Kidney (tissue), 14 donors: ENCODE results near the gene C1orf116. TPM values are rescaled to one million over a fixed set of nuclear protein-coding genes. Genes with fewer than 3 reads are reported as not detected.

Experiments used
- DNase-seq, 5 donors: peaks; one replicate each; pipeline ENCODE4 v3.0.0-alpha.2; 2013 to 2020
- FAIRE-seq: peaks from 2 replicates; lab custom pipeline; 2012; peaks lifted over from hg19 to GRCh38; lab: Jason Lieb, UNC
- H3K27ac ChIP-seq, 2 donors: one replicate each; pipeline ENCODE4 v1.7.0; 2013; ENCODE audit warnings: low read depth in 2 of 2, low read length in 2 of 2, inconsistent platforms in 1 of 2
- H3K27me3 ChIP-seq: one replicate; pipeline ENCODE4 v1.7.1; 2013; ENCODE audit warnings: low read length, inconsistent platforms; ENCODE audit not compliant: control insufficient read depth, insufficient read depth
- H3K36me3 ChIP-seq, 3 donors: one replicate each; pipeline versions ENCODE4 v1.7.0 to v1.7.1; 2013; ENCODE audit warnings: low read length in 3 of 3, control low read depth in 1 of 3, inconsistent platforms in 1 of 3; ENCODE audit not compliant: insufficient read depth in 3 of 3, control insufficient read depth in 2 of 3
- H3K4me1 ChIP-seq, 3 donors: one replicate each; pipeline versions ENCODE4 v1.7.0 to v1.7.1; 2013; ENCODE audit warnings: low read length in 3 of 3, inconsistent platforms in 1 of 3, low read depth in 1 of 3; ENCODE audit not compliant: control insufficient read depth in 2 of 3, insufficient read depth in 2 of 3
- H3K4me3 ChIP-seq, 3 donors: one replicate each; pipeline versions ENCODE4 v1.7.0 to v1.8.1; 2013; ENCODE audit warnings: low read length in 3 of 3, control low read depth in 1 of 3, inconsistent platforms in 1 of 3
- H3K9ac ChIP-seq, 3 donors: one replicate each; pipeline versions ENCODE4 v1.7.0 to v1.7.1; 2013; ENCODE audit warnings: low read length in 3 of 3, control low read depth in 1 of 3, inconsistent platforms in 1 of 3
- H3K9me3 ChIP-seq, 3 donors: one replicate each; pipeline versions ENCODE4 v1.7.0 to v1.7.1; 2013; ENCODE audit warnings: low read length in 3 of 3, control low read depth in 1 of 3, inconsistent platforms in 1 of 3; ENCODE audit not compliant: control insufficient read depth in 2 of 3, insufficient read depth in 1 of 3
- intact Hi-C: fragments of 100-400 bp; cut with DNase I; formaldehyde crosslinking; loops from one replicate; pipeline ENCODE4 v1.11.1; 2022
- polyA plus RNA-seq: library from polyadenylated mRNA; stranded (reverse); fragments of 350-450 nt; fragmentation: Illumina TruSeq; extraction: RNeasy Lipid Tissue Mini Kit (QIAGEN cat#74804); gene quantifications from one replicate; pipeline ENCODE4 v1.2.3, GENCODE V29; 2014; ENCODE audit warnings: low read depth, low replicate concordance; ENCODE audit not compliant: insufficient read depth
- total RNA-seq: library from RNA; stranded (reverse); fragmentation: NEBNext Ultra II Directional; extraction: Animal tissue kit (Norgen Biotek cat#: 25700); gene quantifications from one replicate; pipeline ENCODE4 v1.2.1, GENCODE V29; 2021
- TF ChIP-seq, protein P1 (sequence below): IDR thresholded peaks from 3 replicates; pipeline ENCODE4 v1.5.1; 2012; ENCODE audit warnings: mild to moderate bottlenecking, moderate library complexity, borderline replicate concordance; ENCODE audit not compliant: insufficient read depth; ENCODE audit errors: extremely low read depth
- donor health status: control.
- donor health status: control.
- donor health status: control.
- donor health status: control.
- donor health status: control.
- donor health status: DM: yes; HTN: yes; CAD: no.
- donor health status: Normal renal cell carcinoma (clear cell type).

C1orf116 gene
- total and polyA plus RNA-seq, 2 donors from 2014 or later: 11.9 to 19.6 TPM

GRCh38 chr1:206986885-206987284, 45.7 kb downstream of the C1orf116 start:
- no peak for FAIRE-seq
- TF ChIP-seq, protein P1, sequence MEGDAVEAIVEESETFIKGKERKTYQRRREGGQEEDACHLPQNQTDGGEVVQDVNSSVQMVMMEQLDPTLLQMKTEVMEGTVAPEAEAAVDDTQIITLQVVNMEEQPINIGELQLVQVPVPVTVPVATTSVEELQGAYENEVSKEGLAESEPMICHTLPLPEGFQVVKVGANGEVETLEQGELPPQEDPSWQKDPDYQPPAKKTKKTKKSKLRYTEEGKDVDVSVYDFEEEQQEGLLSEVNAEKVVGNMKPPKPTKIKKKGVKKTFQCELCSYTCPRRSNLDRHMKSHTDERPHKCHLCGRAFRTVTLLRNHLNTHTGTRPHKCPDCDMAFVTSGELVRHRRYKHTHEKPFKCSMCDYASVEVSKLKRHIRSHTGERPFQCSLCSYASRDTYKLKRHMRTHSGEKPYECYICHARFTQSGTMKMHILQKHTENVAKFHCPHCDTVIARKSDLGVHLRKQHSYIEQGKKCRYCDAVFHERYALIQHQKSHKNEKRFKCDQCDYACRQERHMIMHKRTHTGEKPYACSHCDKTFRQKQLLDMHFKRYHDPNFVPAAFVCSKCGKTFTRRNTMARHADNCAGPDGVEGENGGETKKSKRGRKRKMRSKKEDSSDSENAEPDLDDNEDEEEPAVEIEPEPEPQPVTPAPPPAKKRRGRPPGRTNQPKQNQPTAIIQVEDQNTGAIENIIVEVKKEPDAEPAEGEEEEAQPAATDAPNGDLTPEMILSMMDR: no peak
- DNase-seq: no peak
- H3K4me3 ChIP-seq: no peak overlapping the region
- no peaks in the 10 kb centered on the region for H3K27me3 ChIP-seq
- H3K36me3 ChIP-seq: no peaks in the 10 kb centered on the region
- intact Hi-C loops: no loop called here
- H3K27ac ChIP-seq: no peak overlapping the region
- H3K4me1 ChIP-seq: no peaks in the 10 kb centered on the region
- H3K9ac ChIP-seq: no peak overlapping the region
- H3K9me3 ChIP-seq: no peaks in the 10 kb centered on the region

DNA sequence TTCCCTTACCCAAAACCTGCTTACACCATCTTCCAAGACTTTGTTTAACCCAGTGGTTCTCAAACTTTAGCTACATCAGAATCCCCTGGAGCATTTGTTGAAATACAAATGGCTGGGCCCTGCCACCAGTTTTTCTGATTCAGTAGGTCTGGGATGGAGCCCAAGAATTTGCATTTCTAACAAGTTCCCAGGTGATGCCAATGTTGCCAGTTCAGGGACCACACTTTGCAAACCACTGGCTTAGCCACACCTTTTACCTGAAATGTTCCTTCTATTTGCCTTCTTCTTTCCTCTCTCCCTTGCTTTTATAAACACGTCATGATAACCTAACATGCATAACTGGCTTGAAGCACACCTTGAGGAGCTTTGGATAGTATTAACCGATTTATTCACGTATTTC, 46.2 kb downstream of the C1orf116 start:
- no peak overlapping the region for H3K4me3 ChIP-seq
- H3K9me3 ChIP-seq: no peaks in the 10 kb centered on the region
- no peak overlapping the region for H3K27ac ChIP-seq
- DNase-seq (no peak), FAIRE-seq (no peak)
- intact Hi-C loops: no loop called here
- TF ChIP-seq, protein P1: no peak
- no peak overlapping the region for H3K9ac ChIP-seq
- H3K4me1 ChIP-seq: no peaks in the 10 kb centered on the region
- H3K27me3 ChIP-seq: no peaks in the 10 kb centered on the region
- no peaks in the 10 kb centered on the region for H3K36me3 ChIP-seq

- Histone ChIP-seq H3K4me3 (no peak overlapping the region), H3K27me3 (no peaks in the 10 kb centered on the region), H3K36me3 (no peaks in the 10 kb centered on the region), H3K4me1 (no peaks in the 10 kb centered on the region), H3K27ac (no peak overlapping the region), H3K9ac (no peak overlapping the region), H3K9me3 (no peaks in the 10 kb centered on the region)
- no peak for DNase-seq
- TF ChIP-seq, protein P1: no peak
- intact Hi-C loops: no loop called here
- no peak for FAIRE-seq
Observed at GRCh38 chr1:206985162-206985749, 47.3 kb downstream of the C1orf116 start.

DNA sequence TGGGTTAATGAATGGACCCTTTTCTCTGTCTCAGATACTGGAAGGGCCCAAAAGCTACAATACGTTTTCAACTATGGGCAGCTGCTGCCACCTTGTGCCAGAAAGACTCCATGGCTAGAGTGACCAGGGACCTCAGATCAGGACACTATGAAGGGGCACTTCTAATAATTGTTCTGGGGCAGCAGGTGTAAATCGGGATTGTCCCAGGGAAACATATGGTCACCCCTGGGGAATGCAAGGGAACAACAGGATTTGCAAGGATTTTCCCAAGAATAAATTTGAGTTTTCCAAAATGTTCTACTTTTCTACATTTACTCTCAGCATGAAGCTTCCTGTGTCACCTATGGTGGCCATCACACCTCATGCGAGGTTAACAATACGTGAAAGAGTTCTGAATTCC, 50.3 kb downstream of the C1orf116 start:
- Histone ChIP-seq H3K27me3 (no peaks in the 10 kb centered on the region), H3K27ac (no peak overlapping the region), H3K9me3 (no peaks in the 10 kb centered on the region), H3K36me3 (no peaks in the 10 kb centered on the region), H3K9ac (no peak overlapping the region), H3K4me1 (no peaks in the 10 kb centered on the region), H3K4me3 (no peak overlapping the region)
- TF ChIP-seq, protein P1: peak; percentile 84
- DNase-seq: peak in 4 of 5 donors; percentile 57 to 80 (median 72)
- intact Hi-C loops: no loop called here
- no peak for FAIRE-seq
